ENCODE measurements around the gene DPH1.
A peak's percentile ranks its signal among the peaks of the same experiment; 100 is the strongest.

The DPH1 gene

GRCh38 chr17:1995321-1995892 lies 34.5 kb upstream of the DPH1 start:
- H3K36me3 ChIP-seq (ENCODE audit: control insufficient read depth in 2 of 2, insufficient read depth in 2 of 2, low read length in 2 of 2), result no peaks in the 10 kb centered on the region
- H3K4me1 ChIP-seq (ENCODE audit: control insufficient read depth in 2 of 2, insufficient read depth in 2 of 2, low read length in 2 of 2), result peaks cover 10 to 15% of the 10 kb centered on the region in 2 donors
- H3K27ac ChIP-seq (ENCODE audit: low read depth in 2 of 2, low read length in 2 of 2), result no peak overlapping the region
- peaks cover 0 to 4% of the 10 kb centered on the region in 2 donors for H3K27me3 ChIP-seq (ENCODE audit: control insufficient read depth in 2 of 2, insufficient read depth in 2 of 2, low read length in 2 of 2)
- no peak overlapping the region for H3K4me3 ChIP-seq (ENCODE audit: low read length in 2 of 2)
- H3K9me3 ChIP-seq (ENCODE audit: control insufficient read depth in 2 of 2, low read length in 2 of 2), result no peaks in the 10 kb centered on the region
- H3K9ac ChIP-seq (ENCODE audit: low read depth in 1 of 2, low read length in 2 of 2), result no peak overlapping the region

GRCh38 chr17:1995907-1996799 lies 33.8 kb upstream of the DPH1 start:
- Histone ChIP-seq H3K36me3 (ENCODE audit: control insufficient read depth in 2 of 2, insufficient read depth in 2 of 2, low read length in 2 of 2) (no peaks in the 10 kb centered on the region), H3K27ac (ENCODE audit: low read depth in 2 of 2, low read length in 2 of 2) (no peak overlapping the region), H3K9ac (ENCODE audit: low read depth in 1 of 2, low read length in 2 of 2) (no peak overlapping the region), H3K27me3 (ENCODE audit: control insufficient read depth in 2 of 2, insufficient read depth in 2 of 2, low read length in 2 of 2) (no peaks in the 10 kb centered on the region), H3K4me1 (ENCODE audit: control insufficient read depth in 2 of 2, insufficient read depth in 2 of 2, low read length in 2 of 2) (peaks cover 10 to 15% of the 10 kb centered on the region in 2 donors), H3K4me3 (ENCODE audit: low read length in 2 of 2) (no peak overlapping the region), H3K9me3 (ENCODE audit: control insufficient read depth in 2 of 2, low read length in 2 of 2) (no peaks in the 10 kb centered on the region)

GRCh38 chr17:1996800-1997288 lies 33.1 kb upstream of the DPH1 start:
- Histone ChIP-seq H3K4me3 (ENCODE audit: low read length in 2 of 2) (no peak overlapping the region), H3K27me3 (ENCODE audit: control insufficient read depth in 2 of 2, insufficient read depth in 2 of 2, low read length in 2 of 2) (no peaks in the 10 kb centered on the region), H3K9me3 (ENCODE audit: control insufficient read depth in 2 of 2, low read length in 2 of 2) (no peaks in the 10 kb centered on the region), H3K27ac (ENCODE audit: low read depth in 2 of 2, low read length in 2 of 2) (no peak overlapping the region), H3K4me1 (ENCODE audit: control insufficient read depth in 2 of 2, insufficient read depth in 2 of 2, low read length in 2 of 2) (peaks cover 10 to 15% of the 10 kb centered on the region in 2 donors), H3K9ac (ENCODE audit: low read depth in 1 of 2, low read length in 2 of 2) (no peak overlapping the region), H3K36me3 (ENCODE audit: control insufficient read depth in 2 of 2, insufficient read depth in 2 of 2, low read length in 2 of 2) (no peaks in the 10 kb centered on the region)

GRCh38 chr17:1997289-1997926 lies 32.5 kb upstream of the DPH1 start:
- H3K36me3 ChIP-seq (ENCODE audit: control insufficient read depth in 2 of 2, insufficient read depth in 2 of 2, low read length in 2 of 2), result no peaks in the 10 kb centered on the region
- no peaks in the 10 kb centered on the region for H3K27me3 ChIP-seq (ENCODE audit: control insufficient read depth in 2 of 2, insufficient read depth in 2 of 2, low read length in 2 of 2)
- H3K4me1 ChIP-seq (ENCODE audit: control insufficient read depth in 2 of 2, insufficient read depth in 2 of 2, low read length in 2 of 2), result peaks cover 10 to 15% of the 10 kb centered on the region in 2 donors
- no peaks in the 10 kb centered on the region for H3K9me3 ChIP-seq (ENCODE audit: control insufficient read depth in 2 of 2, low read length in 2 of 2)
- H3K9ac ChIP-seq (ENCODE audit: low read depth in 1 of 2, low read length in 2 of 2), result no peak overlapping the region
- H3K4me3 ChIP-seq (ENCODE audit: low read length in 2 of 2), result no peak overlapping the region
- H3K27ac ChIP-seq (ENCODE audit: low read depth in 2 of 2, low read length in 2 of 2), result no peak overlapping the region

- no peaks in the 10 kb centered on the region for H3K9me3 ChIP-seq (ENCODE audit: control insufficient read depth in 2 of 2, low read length in 2 of 2)
- H3K36me3 ChIP-seq (ENCODE audit: control insufficient read depth in 2 of 2, insufficient read depth in 2 of 2, low read length in 2 of 2), result no peaks in the 10 kb centered on the region
- H3K27me3 ChIP-seq (ENCODE audit: control insufficient read depth in 2 of 2, insufficient read depth in 2 of 2, low read length in 2 of 2), result no peaks in the 10 kb centered on the region
- H3K4me1 ChIP-seq (ENCODE audit: control insufficient read depth in 2 of 2, insufficient read depth in 2 of 2, low read length in 2 of 2), result peaks cover 10 to 15% of the 10 kb centered on the region in 2 donors
- no peak overlapping the region for H3K27ac ChIP-seq (ENCODE audit: low read depth in 2 of 2, low read length in 2 of 2)
- peak overlapping the region in 1 of 2 donors; percentile 37 for H3K4me3 ChIP-seq (ENCODE audit: low read length in 2 of 2)
- H3K9ac ChIP-seq (ENCODE audit: low read depth in 1 of 2, low read length in 2 of 2), result peak overlapping the region in 1 of 2 donors; percentile 58
These were observed 31.8 kb upstream of the DPH1 start for GRCh38 chr17:1997927-1998742.

- Histone ChIP-seq H3K27me3 (ENCODE audit: control insufficient read depth in 2 of 2, insufficient read depth in 2 of 2, low read length in 2 of 2) (no peaks in the 10 kb centered on the region), H3K4me3 (ENCODE audit: low read length in 2 of 2) (no peak overlapping the region), H3K9me3 (ENCODE audit: control insufficient read depth in 2 of 2, low read length in 2 of 2) (no peaks in the 10 kb centered on the region), H3K27ac (ENCODE audit: low read depth in 2 of 2, low read length in 2 of 2) (peak overlapping the region; percentile 62 to 65), H3K9ac (ENCODE audit: low read depth in 1 of 2, low read length in 2 of 2) (peak overlapping the region in 1 of 2 donors; percentile 28), H3K36me3 (ENCODE audit: control insufficient read depth in 2 of 2, insufficient read depth in 2 of 2, low read length in 2 of 2) (no peaks in the 10 kb centered on the region), H3K4me1 (ENCODE audit: control insufficient read depth in 2 of 2, insufficient read depth in 2 of 2, low read length in 2 of 2) (peaks cover 10 to 15% of the 10 kb centered on the region in 2 donors)
These were observed 30.2 kb upstream of the DPH1 start for GRCh38 chr17:1999557-2000251.

- no peaks in the 10 kb centered on the region for H3K27me3 ChIP-seq (ENCODE audit: control insufficient read depth in 2 of 2, insufficient read depth in 2 of 2, low read length in 2 of 2)
- no peak overlapping the region for H3K4me3 ChIP-seq (ENCODE audit: low read length in 2 of 2)
- H3K9me3 ChIP-seq (ENCODE audit: control insufficient read depth in 2 of 2, low read length in 2 of 2), result no peaks in the 10 kb centered on the region
- no peak overlapping the region for H3K9ac ChIP-seq (ENCODE audit: low read depth in 1 of 2, low read length in 2 of 2)
- H3K4me1 ChIP-seq (ENCODE audit: control insufficient read depth in 2 of 2, insufficient read depth in 2 of 2, low read length in 2 of 2), result peaks cover 7 to 10% of the 10 kb centered on the region in 2 donors
- H3K36me3 ChIP-seq (ENCODE audit: control insufficient read depth in 2 of 2, insufficient read depth in 2 of 2, low read length in 2 of 2), result no peaks in the 10 kb centered on the region
- H3K27ac ChIP-seq (ENCODE audit: low read depth in 2 of 2, low read length in 2 of 2), result no peak overlapping the region
These were observed 27.1 kb upstream of the DPH1 start for GRCh38 chr17:2002767-2003329.

GRCh38 chr17:2003525-2003924 lies 26.4 kb upstream of the DPH1 start:
- Histone ChIP-seq H3K9me3 (ENCODE audit: control insufficient read depth in 2 of 2, low read length in 2 of 2) (no peaks in the 10 kb centered on the region), H3K4me1 (ENCODE audit: control insufficient read depth in 2 of 2, insufficient read depth in 2 of 2, low read length in 2 of 2) (peaks cover 7 to 10% of the 10 kb centered on the region in 2 donors), H3K27ac (ENCODE audit: low read depth in 2 of 2, low read length in 2 of 2) (no peak overlapping the region), H3K9ac (ENCODE audit: low read depth in 1 of 2, low read length in 2 of 2) (no peak overlapping the region), H3K36me3 (ENCODE audit: control insufficient read depth in 2 of 2, insufficient read depth in 2 of 2, low read length in 2 of 2) (no peaks in the 10 kb centered on the region), H3K27me3 (ENCODE audit: control insufficient read depth in 2 of 2, insufficient read depth in 2 of 2, low read length in 2 of 2) (no peaks in the 10 kb centered on the region), H3K4me3 (ENCODE audit: low read length in 2 of 2) (no peak overlapping the region)

GRCh38 chr17:2004435-2004952 lies 25.5 kb upstream of the DPH1 start:
- H3K4me1 ChIP-seq (ENCODE audit: control insufficient read depth in 2 of 2, insufficient read depth in 2 of 2, low read length in 2 of 2), result peaks cover 4 to 9% of the 10 kb centered on the region in 2 donors
- H3K36me3 ChIP-seq (ENCODE audit: control insufficient read depth in 2 of 2, insufficient read depth in 2 of 2, low read length in 2 of 2), result no peaks in the 10 kb centered on the region
- H3K27me3 ChIP-seq (ENCODE audit: control insufficient read depth in 2 of 2, insufficient read depth in 2 of 2, low read length in 2 of 2), result no peaks in the 10 kb centered on the region
- no peak overlapping the region for H3K27ac ChIP-seq (ENCODE audit: low read depth in 2 of 2, low read length in 2 of 2)
- no peak overlapping the region for H3K9ac ChIP-seq (ENCODE audit: low read depth in 1 of 2, low read length in 2 of 2)
- H3K4me3 ChIP-seq (ENCODE audit: low read length in 2 of 2), result no peak overlapping the region
- H3K9me3 ChIP-seq (ENCODE audit: control insufficient read depth in 2 of 2, low read length in 2 of 2), result no peaks in the 10 kb centered on the region

Measured in mucosa of rectum (tissue), 2 donors.